ENCODE results near the gene AP3B2. TPM values are rescaled to one million over a fixed set of nuclear protein-coding genes. Genes with fewer than 3 reads are reported as not detected.
A peak's percentile ranks its signal among the peaks of the same experiment; 100 is the strongest.

AP3B2 gene
- total and polyA plus RNA-seq, 3 donors from 2014 or later: 12.0 to 22.9 (median 15.5) TPM

- no peaks in the 10 kb centered on the region for H3K9me3 ChIP-seq
- no peaks in the 10 kb centered on the region for H3K36me3 ChIP-seq (ENCODE audit: low read depth, missing control alignments)
- peak overlapping the region; percentile 48 to 61 for H3K4me3 ChIP-seq
- 22 to 78% methylated on average over 6 to 19 of the region's 19 CpGs for WGBS, 2 donors
- H3K4me1 ChIP-seq: no peaks in the 10 kb centered on the region
- H3K27ac ChIP-seq: no peak overlapping the region
- no peak for DNase-seq
- no peak for TF ChIP-seq CTCF (IDR thresholded peaks at IDR 0.05)
- no peak for TF ChIP-seq POLR2A (IDR thresholded peaks at IDR 0.05)
- intact Hi-C loops (cut with DNase I; ENCODE audit: low total_unique reads): no loop called here
- H3K27me3 ChIP-seq: no peaks in the 10 kb centered on the region
Measured at GRCh38 chr15:82679626-82680199, 30.0 kb downstream of the AP3B2 start.

- no peaks in the 10 kb centered on the region for H3K27me3 ChIP-seq
- H3K9me3 ChIP-seq: no peaks in the 10 kb centered on the region
- no peak overlapping the region for H3K27ac ChIP-seq
- no peak overlapping the region for H3K4me3 ChIP-seq
- intact Hi-C loops (cut with DNase I; ENCODE audit: low total_unique reads): no loop called here
- 78 to 95% methylated on average over 6 to 7 of the region's 7 CpGs for WGBS, 2 donors
- no peak for TF ChIP-seq POLR2A (IDR thresholded peaks at IDR 0.05)
- TF ChIP-seq CTCF (IDR thresholded peaks at IDR 0.05): no peak
- H3K36me3 ChIP-seq (ENCODE audit: low read depth, missing control alignments): no peaks in the 10 kb centered on the region
- H3K4me1 ChIP-seq: no peaks in the 10 kb centered on the region
- DNase-seq: no peak
Measured at GRCh38 chr15:82677720-82678323, 31.9 kb downstream of the AP3B2 start.

- no peaks in the 10 kb centered on the region for H3K27me3 ChIP-seq
- no peaks in the 10 kb centered on the region for H3K9me3 ChIP-seq
- H3K4me1 ChIP-seq: no peaks in the 10 kb centered on the region
- WGBS, 2 donors: 61 to 73% methylated on average over 2 of the region's 2 CpGs
- TF ChIP-seq CTCF (IDR thresholded peaks at IDR 0.05): no peak
- intact Hi-C loops (cut with DNase I; ENCODE audit: low total_unique reads): no loop called here
- no peak for DNase-seq
- no peaks in the 10 kb centered on the region for H3K36me3 ChIP-seq (ENCODE audit: low read depth, missing control alignments)
- H3K4me3 ChIP-seq: no peak overlapping the region
- no peak overlapping the region for H3K27ac ChIP-seq
Measured at GRCh38 chr15:82674873-82675272, 34.8 kb downstream of the AP3B2 start.

- Histone ChIP-seq H3K4me3 (no peak overlapping the region), H3K27ac (no peak overlapping the region), H3K4me1 (no peaks in the 10 kb centered on the region), H3K27me3 (no peaks in the 10 kb centered on the region), H3K9me3 (no peaks in the 10 kb centered on the region), H3K36me3 (ENCODE audit: low read depth, missing control alignments) (no peaks in the 10 kb centered on the region)
- intact Hi-C loops (cut with DNase I; ENCODE audit: low total_unique reads): no loop called here
- 82 to 85% methylated on average over 4 of the region's 4 CpGs for WGBS, 2 donors
- DNase-seq: no peak
- TF ChIP-seq POLR2A (IDR thresholded peaks at IDR 0.05) (no peak), CTCF (IDR thresholded peaks at IDR 0.05) (no peak)
Measured at GRCh38 chr15:82670699-82671098, 39.0 kb downstream of the AP3B2 start.

GRCh38 chr15:82666606-82667005 is 43.1 kb downstream of the AP3B2 start:
- Histone ChIP-seq H3K36me3 (ENCODE audit: low read depth, missing control alignments) (no peaks in the 10 kb centered on the region), H3K4me3 (no peak overlapping the region), H3K27ac (no peak overlapping the region), H3K9me3 (no peaks in the 10 kb centered on the region), H3K4me1 (no peaks in the 10 kb centered on the region), H3K27me3 (no peaks in the 10 kb centered on the region)
- TF ChIP-seq CTCF (IDR thresholded peaks at IDR 0.05) (no peak), POLR2A (IDR thresholded peaks at IDR 0.05) (no peak)
- WGBS, 2 donors: 94 to 98% methylated on average over 10 of the region's 10 CpGs
- DNase-seq: no peak
- intact Hi-C loops (cut with DNase I; ENCODE audit: low total_unique reads): no loop called here

Data from testis (tissue), 3 donors.